Putamen (tissue), 1 donor: ENCODE data around the gene ZNF354C.

ENCODE experiments used
- DNase-seq: peaks from one replicate; pipeline ENCODE4 v3.0.0-alpha.2; 2016; ENCODE audit warnings: low spot score

ZNF354C gene

DNA sequence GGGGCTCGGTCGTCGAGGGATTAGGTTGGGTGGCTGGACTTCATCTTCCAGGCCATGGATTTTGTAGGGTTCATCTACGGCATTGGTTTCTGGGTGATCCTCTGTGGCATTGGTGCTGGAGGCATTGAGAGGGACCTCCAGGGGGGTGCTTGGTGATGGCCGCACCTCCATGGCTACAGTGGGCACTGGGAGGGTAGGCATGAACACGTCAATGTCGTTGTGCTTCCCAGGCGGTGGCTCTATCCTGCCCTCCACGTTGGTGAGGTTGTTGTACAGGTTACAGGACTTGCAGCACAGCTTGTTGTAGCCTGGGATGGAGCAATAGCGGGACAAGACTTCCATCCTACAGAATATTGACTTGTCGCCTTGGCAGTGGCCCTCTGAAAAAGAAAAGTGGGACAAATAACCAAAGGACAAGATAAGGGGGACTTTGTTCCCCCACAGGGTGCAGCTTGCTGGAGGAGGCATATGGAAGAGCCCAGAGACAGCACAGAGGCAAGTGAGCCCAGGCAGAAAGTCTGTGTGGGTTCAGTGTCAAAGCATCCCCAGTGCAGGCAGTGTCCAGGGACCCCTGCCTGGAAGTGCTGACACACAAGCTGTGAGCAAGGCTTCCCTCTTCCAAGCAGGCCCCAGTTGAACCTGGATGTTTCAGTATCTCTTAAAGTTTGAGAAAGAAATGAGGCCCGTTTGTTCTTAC, 53.9 kb downstream of the ZNF354C start:
- no peak for DNase-seq

DNA sequence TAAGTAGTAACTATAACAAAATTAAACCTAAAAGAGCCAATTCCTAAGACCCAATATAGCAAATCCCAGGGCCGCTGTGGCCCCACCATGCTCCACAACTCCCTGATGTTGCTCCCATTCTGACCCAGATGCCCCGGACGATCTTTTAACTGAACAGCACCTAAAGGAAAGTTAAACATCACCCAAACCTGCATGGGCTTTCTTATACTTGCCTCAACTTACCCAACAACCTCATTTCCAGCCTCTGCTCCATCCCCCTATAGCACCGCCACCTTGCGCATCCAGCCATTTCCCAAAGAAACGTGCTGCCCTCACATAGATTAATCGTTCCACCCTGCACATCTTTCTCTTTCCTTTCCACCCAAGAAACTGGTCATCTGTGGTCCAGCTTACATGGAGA, 54.6 kb downstream of the ZNF354C start:
- no peak for DNase-seq

DNA sequence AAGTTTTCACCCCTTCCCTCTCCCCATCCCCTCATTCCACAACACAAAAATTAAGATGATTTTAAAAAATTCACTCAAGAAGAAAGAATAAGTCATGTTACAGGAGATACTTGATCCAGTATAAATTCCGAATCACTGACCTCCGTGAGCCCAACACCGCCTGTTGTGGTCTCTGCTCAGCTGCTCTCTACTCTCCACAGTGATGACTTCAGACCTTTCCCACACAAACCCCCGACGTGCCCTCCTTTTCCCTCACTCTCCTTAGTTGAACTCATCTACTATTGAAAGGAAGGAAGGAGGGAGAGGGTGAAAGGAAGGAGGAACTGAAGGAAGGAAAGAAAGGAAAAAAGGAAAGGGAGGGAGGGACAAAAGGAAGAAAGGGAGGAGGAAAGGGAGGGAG, 55.1 kb downstream of the ZNF354C start:
- no peak for DNase-seq

DNA sequence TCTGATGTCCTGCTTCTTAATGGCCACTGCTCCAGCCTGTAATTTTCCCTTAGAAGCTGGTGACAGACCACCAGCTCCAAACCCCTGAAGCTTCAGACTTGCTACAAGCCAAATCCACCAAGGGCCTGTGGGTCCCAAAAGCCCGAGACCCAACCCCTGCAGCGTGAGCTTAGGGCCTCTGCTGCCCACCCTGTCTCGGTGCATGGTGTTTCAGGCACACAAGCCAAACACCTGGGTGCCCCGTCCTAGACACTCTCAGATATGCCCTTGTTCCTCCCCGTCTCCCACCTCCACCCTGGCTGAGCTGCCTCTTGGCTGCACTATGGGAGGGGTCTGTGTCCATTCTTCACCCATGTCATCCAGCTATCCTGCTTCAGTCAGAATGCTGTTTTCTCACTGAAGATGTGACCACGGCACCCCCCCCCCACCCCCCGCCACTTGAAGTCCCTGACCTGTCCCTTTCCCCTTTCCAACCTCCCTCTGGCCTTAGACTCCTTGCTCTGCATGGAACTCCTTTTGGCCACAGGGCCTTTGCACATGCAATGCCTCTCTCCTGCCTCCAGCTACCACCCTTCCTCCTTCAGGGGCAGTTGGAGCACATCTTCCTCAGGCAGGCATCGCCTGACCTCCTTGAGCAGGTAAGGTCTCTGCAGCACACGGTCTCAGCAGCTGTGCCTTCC, 55.8 kb downstream of the ZNF354C start:
- DNase-seq: no peak

DNA sequence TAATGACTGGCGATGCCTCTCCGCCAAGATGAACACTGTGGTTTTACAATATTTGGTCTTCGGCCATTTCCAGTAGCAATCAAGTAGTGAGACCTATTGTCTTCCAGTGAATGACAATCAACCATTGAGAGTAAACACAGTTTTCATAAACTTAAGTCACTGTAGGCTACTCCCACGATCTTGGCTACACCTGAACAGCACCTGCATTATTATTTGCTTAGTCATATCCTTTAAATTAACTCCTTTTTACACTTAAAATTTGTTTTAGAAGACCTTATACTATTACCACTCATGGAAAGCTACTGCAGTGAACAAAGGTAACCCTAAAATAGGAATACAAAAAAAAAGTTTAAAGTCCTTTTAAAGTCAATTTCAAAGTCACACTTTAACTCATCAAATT, 58.2 kb downstream of the ZNF354C start:
- DNase-seq: no peak

DNA sequence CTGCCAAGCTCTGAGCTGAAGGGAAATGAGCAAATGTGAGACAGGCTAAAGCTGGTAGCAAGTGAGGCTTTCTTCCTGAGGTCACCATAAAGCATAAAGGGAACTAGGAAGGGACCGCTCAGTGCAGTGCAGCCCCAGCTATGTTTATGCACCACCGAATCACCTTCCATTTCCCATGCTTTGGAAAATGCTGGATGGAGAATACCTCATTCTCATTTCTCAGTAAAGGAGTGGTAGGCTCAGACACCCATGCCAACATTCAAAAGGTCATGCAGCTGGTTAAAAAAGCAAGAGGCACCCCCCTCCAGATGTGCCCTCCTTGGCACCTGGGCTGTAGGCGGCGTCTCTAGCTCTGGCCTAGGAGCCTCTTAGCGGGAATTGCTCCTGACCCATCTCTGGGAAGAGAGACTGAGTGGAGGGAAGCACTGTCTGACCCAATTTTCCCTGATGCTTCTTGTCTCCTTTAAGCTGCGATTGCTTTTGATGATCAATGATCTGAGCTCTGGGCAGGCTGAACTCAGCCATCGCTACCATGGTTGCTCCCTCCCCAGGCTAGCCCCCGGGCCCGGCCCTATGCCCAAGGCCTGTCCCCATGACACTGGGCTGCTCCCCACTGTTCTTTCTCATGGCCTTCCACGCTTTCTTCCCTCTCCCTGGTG, 58.7 kb downstream of the ZNF354C start:
- no peak for DNase-seq

DNA sequence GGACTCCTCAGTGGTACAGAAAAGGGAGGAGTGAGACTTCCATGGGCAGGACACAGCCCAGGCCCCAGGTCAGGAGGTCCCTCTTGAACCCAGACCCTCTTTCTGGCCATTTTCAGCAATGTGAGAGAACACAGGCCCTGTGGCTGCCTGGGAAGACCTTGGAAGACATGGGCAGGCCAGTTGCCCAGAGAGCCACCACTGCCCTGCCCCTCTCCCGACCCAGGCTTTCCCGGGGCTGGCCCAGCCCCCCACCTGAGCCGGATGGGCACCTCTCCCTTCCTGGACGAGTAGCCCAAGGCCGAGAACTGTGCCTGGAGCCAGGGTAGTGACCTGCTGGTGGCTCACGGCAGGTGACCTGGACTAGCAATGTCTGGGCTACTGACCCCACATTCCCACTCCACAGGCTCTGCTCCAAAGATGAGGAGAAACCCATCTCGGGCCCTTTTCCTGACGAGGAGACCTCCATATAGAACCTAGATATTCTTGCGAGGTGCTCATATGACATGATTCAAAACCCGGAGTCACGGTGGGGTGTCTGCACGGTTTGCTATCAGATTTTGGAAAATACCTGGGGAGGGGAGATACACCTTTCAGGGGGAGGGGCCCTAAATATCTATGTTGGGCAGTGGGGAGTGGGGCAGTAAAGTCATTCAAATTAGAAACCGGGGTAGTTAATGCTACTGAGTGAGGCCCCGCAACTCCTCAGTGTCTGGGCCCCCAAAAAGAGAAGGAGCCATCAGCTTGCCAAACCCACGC, 59.4 kb downstream of the ZNF354C start:
- no peak for DNase-seq

DNA sequence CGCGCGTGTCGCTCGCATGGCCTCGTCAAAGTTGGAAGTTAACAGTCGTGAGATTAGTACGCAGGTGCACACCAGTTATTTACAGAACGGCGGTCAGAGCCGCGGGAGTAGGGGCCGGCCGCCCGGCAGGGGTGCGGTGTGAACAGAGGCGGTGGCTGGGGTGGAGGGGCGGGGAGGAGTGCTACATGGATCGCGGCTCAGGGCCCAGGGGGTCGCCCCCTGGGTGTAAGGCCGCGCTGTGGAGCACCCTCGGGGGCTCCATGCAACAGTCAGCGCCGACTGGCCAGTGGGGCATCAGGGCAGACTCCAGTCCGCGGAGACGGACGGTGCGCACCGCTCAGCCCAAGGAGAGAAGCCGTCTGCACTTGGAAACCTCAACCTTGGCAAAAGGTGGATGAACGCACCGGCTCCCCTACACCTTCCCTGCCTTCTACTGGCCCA, 60.3 kb downstream of the ZNF354C start:
- DNase-seq: no peak

DNA sequence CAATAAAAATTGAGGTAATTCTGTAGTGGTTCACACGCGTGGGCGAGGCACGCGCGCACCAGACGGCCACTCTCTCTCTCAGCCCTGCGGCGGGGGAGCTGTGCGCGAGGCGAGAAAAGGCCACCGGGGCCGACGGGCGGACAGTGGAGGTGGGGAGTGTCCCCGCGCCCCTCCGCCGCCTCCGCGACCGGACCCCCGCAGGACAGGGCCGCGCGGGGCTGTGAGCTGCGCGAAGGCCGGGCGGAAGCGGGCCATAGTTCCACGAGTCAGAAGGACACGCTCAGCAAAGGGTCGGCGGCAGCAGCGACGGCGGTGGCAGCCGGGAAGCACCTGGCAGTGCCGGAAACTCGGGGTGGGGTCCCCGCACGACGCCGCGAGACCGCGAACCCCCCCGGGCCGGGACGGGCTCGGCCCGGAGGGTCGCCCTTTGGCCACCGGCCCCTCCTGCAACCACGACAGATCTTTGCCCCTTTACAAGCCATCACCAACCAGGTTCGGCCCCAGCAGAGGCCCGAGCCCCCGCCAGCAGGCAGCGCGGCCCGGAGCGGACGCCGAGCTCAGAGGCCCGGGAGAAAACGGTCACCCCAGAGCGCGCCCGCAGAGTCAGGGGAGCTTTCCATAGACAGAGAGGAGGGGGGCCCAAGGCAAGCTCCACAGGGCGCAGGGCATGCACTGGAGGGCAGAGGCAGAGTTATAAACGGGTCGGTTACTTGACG, 60.9 kb downstream of the ZNF354C start:
- DNase-seq: no peak

DNA sequence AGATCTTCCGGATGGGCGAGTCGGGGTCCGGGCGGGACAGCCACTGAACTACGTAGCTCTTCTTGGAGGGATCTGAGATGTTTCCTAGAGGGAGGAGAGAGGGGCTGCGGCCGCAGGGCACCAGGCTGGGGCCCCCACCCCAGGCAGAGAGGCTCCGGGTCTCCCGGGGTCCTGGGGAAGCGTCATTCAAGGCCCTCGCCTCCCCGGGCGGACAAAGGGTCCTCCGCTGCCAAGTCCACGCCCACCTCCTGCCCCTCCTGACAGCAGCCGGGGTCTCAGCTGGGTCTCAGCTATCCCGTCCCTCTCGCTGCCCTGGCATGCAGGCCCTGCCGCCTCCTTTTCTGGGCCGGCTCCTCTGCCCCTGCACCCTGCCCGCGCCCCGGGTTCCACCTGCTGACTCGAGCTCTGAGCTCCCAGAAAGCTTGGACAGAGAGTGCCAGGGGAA, 61.5 kb downstream of the ZNF354C start:
- DNase-seq: no peak

DNA sequence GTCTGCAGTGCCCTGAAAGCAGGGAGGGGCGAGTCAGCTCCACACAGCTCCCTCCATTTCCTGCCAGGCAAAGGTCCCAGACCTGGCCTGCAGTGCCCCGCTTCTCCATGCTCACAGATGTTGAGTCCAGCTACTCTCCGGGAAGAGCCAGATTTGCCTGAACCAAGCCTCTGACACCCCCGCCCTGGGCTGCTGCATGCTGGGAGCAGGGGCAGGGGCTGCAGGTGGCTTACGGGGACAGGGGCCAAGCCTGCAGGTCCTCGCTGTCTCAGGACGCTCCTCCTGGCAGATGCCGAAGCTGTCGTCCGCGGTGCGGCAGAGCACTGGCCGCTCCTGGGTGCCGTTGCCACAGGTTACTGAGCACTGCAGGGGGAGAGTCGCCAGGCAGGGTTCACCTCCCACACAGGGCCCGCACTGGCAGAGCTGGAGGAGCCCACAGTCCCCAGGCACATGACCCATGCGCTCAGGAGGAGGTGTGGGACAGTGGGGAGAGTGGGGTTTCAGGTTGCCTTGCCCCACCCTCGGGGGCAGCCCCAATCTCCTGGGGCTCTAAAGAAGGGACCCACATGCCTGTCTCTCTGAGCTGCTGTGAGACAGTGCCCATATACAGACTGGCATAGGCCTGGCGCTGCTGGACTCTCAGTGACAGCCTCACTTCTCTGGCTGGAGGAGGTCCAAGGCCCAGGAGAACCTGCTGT, 62.4 kb downstream of the ZNF354C start:
- no peak for DNase-seq

DNA sequence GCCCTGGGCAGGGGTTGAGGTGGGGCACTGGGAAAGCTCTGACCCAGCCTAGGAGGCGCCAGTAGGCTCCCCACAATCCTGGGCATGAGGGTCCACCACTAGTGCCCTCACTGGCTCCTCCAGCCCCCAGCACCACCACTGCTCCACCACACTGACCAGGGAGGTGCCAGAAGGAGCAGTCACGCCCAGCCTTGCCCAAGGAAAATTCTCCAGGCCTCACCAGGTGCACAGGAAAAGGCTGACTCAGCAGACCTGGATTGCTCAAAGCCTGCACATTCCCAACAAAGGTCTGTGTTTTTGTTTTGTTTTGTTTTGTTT, 62.9 kb downstream of the ZNF354C start:
- DNase-seq: no peak

DNA sequence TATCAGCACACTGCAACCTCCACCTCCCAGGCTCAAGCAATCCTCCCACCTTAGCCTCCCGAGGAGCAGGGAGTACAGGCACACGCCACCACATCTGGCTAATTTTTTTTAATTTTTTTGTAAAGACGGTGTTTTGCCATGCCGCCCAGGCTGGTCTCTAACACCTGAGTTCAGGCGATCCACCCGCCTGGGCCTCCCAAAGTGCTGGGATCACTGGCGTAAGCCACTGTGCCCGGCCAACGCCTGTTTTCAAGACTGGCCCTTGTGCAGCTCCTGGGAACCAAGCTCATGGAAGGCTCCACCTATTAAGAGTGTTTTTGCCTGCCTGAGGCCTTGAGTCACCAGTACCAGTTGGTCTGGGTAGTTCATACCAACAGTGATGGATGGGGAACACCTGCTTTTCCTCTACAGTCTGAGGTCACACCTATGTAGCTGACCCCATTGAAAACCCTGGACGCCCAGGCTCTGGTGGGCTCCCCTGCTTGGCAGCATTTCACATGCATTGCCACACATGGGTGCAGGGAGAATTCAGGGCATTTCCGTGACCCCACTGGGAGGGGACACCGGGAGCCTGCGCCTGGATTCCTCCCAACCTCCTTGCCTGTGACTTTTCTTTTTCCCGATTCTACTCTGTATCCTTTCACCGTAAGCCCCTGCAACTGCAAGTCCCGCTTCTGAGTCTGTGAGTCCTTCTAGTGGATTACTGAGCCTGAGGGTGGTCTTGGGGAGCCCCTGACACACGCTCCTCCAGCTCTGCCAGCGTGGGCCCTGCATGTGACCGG, 63.5 kb downstream of the ZNF354C start:
- no peak for DNase-seq

DNA sequence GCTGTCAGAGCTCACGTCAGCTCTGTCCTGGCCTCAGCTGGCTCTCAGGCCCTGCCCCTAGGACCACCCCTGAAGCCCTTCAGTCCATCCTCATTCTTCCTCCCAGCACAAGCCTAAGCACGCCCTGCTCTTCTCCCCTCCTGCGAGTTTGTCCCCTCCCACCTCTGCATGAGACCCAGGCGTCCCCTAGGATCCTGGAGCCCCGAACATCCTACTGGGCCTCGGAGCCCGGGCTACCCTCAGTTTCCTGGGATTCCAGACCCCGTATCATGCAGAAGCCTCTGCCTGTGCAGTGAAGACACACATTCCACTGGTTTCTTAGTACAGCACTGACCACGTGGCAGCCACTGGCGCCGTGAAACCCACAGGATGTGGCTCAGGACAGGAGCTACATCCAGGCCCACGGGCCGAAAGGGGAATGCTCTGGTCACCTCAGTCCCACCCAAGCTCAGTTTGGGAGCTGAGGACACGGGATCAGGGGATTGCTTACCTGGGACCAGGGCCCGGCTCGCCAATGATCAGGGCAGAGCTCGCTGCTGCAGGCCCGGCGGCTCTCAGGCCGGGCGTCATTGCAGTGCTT, 64.2 kb downstream of the ZNF354C start:
- DNase-seq: no peak

DNA sequence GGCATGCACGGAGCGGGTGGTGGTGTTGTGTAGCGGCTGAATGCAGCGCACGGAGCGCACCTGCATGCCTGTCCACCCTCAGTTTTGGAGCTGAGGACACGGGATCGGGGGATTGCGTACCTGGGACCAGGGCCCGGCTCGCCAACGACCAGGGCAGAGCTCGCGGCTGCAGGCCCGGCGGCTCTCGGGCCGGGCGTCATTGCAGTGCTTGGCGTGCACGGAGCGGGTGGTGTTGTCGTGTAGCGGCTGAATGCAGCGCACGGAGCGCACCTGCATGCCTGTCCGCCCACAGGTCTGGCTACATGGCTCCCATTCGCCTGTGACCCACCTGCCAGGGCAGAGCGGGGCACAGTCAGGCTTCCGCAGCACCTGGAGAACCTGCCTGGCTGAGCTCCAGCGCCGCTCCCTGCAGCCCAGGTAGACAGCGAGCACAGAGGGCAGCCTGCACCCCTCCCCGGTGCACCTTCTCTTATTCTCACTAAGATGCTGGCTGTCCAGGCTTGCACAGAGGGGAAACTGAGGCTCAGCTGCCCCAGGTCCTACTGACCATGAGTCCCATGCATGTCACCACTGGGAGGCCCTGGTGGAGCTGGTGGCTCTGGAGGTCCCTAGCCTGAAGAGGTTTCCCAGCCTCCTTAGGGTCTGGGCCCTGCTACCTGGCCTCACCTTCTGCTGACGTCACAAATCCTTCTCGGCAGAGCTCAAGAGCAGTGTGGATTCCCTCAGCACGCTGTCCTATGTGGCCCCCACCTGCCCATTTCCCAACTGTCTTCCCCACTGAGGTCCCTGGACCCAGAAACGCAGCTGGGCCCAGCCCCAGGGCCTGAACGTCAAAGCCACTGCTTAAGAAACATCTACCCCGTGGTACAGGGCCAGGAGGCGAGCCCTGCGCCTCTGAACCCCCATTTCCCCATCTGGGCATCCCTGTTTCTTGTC, 64.9 kb downstream of the ZNF354C start:
- DNase-seq: no peak

DNA sequence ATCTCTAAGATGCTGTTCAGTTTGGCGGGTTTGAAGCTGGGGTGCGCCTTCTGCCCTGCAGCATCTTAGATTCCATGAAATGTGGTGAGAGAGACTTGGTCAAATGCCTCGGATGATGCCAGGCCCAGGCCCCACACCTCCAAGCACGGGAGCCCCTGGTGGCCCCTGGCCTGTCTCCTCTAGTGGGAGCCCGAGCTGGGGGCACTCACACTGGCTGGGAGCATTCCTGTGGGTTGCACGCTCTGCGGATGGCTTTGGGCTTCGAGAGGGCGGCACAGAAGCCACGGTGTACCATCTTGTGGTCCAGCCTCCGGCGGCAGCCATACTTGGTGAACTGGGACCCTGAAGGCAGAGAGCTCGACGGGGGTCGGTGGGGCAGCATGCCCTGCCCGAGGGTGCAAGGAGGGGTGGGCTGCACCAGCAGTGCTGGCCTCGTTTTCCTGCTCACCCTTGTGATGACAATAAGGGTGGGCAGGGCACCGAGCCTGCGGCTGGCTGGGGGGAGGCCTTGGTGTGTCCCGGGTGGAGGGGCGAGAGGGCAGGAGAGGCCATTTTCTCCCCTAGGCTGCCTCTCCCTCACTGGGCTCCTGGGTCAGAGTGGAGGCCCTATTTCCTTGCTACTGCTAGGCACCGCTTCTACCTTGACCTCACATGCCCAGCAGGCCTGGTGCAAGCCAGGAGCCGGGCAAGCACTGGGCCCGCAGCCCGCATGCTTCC, 65.8 kb downstream of the ZNF354C start:
- no peak for DNase-seq

DNA sequence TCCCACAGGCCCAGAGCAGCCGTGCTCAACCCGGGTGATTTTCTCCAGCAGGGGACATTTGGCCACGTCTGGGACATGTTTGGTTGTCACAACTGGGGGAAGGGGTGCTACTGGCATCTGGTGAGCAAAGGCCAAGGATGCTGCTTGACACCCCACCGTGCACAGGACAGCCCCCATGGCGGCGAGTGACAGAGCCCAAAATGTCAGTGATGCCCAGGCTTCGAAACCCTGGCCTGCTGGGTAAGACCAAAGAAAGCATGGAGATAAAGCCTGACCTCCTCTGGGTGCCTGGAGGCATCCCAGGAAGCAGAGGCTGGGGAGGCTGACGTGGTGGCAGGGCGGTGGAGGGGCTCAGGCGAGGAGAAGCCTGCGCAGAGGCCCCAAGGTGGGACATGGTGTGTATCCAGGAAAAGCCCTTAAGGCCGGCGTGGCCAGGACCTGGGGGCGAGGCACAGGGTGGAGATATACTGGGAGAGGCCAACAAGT, 66.4 kb downstream of the ZNF354C start:
- no peak for DNase-seq
